Smooth muscle cell (in vitro differentiated cells): ENCODE data around the gene TNFRSF13B. TPM values are rescaled to one million over a fixed set of nuclear protein-coding genes. Genes with fewer than 3 reads are reported as not detected.
"Not testable (repeated sequence)": the region's sequence is repeated elsewhere in the genome, so short reads cannot be mapped to it uniquely, and the experiment has no call there.

ENCODE experiments used
- DNase-seq: peaks from one replicate; lab custom pipeline; 2025; ENCODE audit not compliant: unreplicated experiment; lab: John Stamatoyannopoulos, UW
- H2AFZ ChIP-seq: fragments of 200-600 bp; sonication (generic); 2 replicates; pipeline ENCODE4 v1.6.0; 2016; ENCODE audit warnings: antibody characterized with exemption, low read depth, mild to moderate bottlenecking
- H3F3A ChIP-seq: fragments of 200-600 bp; sonication (generic); 2 replicates; pipeline ENCODE4 v1.6.0; 2017; ENCODE audit warnings: antibody characterized with exemption, low read depth
- H3K27ac ChIP-seq: fragments of 200-600 bp; sonication (generic); 2 replicates; pipeline ENCODE4 v1.5.1; 2016; ENCODE audit warnings: low read depth, mild to moderate bottlenecking
- H3K27me3 ChIP-seq: fragments of 200-600 bp; sonication (generic); 2 replicates; pipeline ENCODE4 v1.6.1; 2016; ENCODE audit warnings: low read depth, mild to moderate bottlenecking
- H3K36me3 ChIP-seq: fragments of 200-600 bp; sonication (generic); 2 replicates; pipeline ENCODE4 v1.5.1; 2016; ENCODE audit warnings: low read depth
- H3K4me1 ChIP-seq: fragments of 200-600 bp; sonication (generic); 2 replicates; pipeline ENCODE4 v1.5.1; 2016; ENCODE audit warnings: low read depth
- H3K4me2 ChIP-seq: fragments of 200-600 bp; sonication (generic); 2 replicates; pipeline ENCODE4 v1.6.0; 2016; ENCODE audit warnings: mild to moderate bottlenecking
- H3K4me3 ChIP-seq: fragments of 200-600 bp; sonication (generic); 2 replicates; pipeline ENCODE4 v1.5.1; 2016; ENCODE audit warnings: mild to moderate bottlenecking
- H3K79me2 ChIP-seq: fragments of 200-600 bp; sonication (generic); 2 replicates; pipeline ENCODE4 v1.6.0; 2016; ENCODE audit warnings: low read depth, mild to moderate bottlenecking
- H3K9ac ChIP-seq: fragments of 200-600 bp; sonication (generic); 2 replicates; pipeline ENCODE4 v1.6.0; 2016; ENCODE audit warnings: low read depth
- H3K9me3 ChIP-seq: fragments of 200-600 bp; sonication (generic); replicated peaks from 2 replicates; pipeline ENCODE4 v1.5.1; 2016; ENCODE audit warnings: low read depth
- H4K20me1 ChIP-seq: fragments of 200-600 bp; sonication (generic); 2 replicates; pipeline ENCODE4 v1.6.0; 2016; ENCODE audit warnings: low read depth
- CTCF ChIP-seq: fragments of 200-600 bp; sonication (generic); IDR thresholded peaks from 2 replicates; pipeline ENCODE4 v1.5.1; 2017; ENCODE audit warnings: borderline replicate concordance, mild to moderate bottlenecking, antibody characterized with exemption; ENCODE audit not compliant: insufficient read depth, poor library complexity, severe bottlenecking
- WGBS: methylation state at CpG from one replicate; pipeline ENCODE4 v1.1.7; 2016; ENCODE audit warnings: low lambda C conversion rate; 5-methylcytosine and 5-hydroxymethylcytosine counted together
- polyA plus RNA-seq: library from polyadenylated mRNA; unstranded; fragments of >200 nt; fragmentation: Nextera tagmentation; extraction: Ambion mirVana; gene quantifications from 2 replicates; pipeline ENCODE4 v1.2.1, GENCODE V29; 2016
- total RNA-seq: library from RNA; depleted of rRNA; stranded (reverse); fragments of >200 nt; gene quantifications from 2 replicates; pipeline ENCODE4 v1.2.3, GENCODE V29; 2014

TNFRSF13B gene
- total and polyA plus RNA-seq, 2 experiments from 2014 or later: not detected

GRCh38 chr17:17018021-17018441 lies 46.1 kb upstream of the TNFRSF13B start:
- Histone ChIP-seq H3K36me3 (no peaks in the 10 kb centered on the region), H3K4me2 (no peak overlapping the region), H4K20me1 (no peaks in the 10 kb centered on the region), H2AFZ (no peak overlapping the region), H3K79me2 (no peaks in the 10 kb centered on the region), H3K9me3 (no peaks in the 10 kb centered on the region), H3K4me3 (no peak overlapping the region), H3K4me1 (peaks cover 14% of the 10 kb centered on the region), H3K9ac (no peak overlapping the region), H3F3A (peaks cover 6% of the 10 kb centered on the region), H3K27me3 (no peaks in the 10 kb centered on the region), H3K27ac (peak overlapping the region; percentile 66)
- no peak for DNase-seq
- TF ChIP-seq CTCF: no peak
- 91% methylated on average over 11 of the region's 11 CpGs for WGBS

- WGBS: 86% methylated on average over 8 of the region's 8 CpGs
- Histone ChIP-seq H4K20me1 (no peaks in the 10 kb centered on the region), H3F3A (peaks cover under 1% of the 10 kb centered on the region), H3K9me3 (no peaks in the 10 kb centered on the region), H3K79me2 (no peaks in the 10 kb centered on the region), H2AFZ (no peak overlapping the region), H3K4me2 (no peak overlapping the region), H3K36me3 (no peaks in the 10 kb centered on the region), H3K27me3 (no peaks in the 10 kb centered on the region), H3K4me3 (no peak overlapping the region), H3K27ac (peak overlapping the region; percentile 66), H3K4me1 (peaks cover 14% of the 10 kb centered on the region), H3K9ac (no peak overlapping the region)
- no peak for TF ChIP-seq CTCF
- DNase-seq: no peak
These were observed 45.6 kb upstream of the TNFRSF13B start for GRCh38 chr17:17017343-17018014.

GRCh38 chr17:17016199-17017197 lies 44.6 kb upstream of the TNFRSF13B start:
- H3K36me3 ChIP-seq, H3K9me3 ChIP-seq, H3K9ac ChIP-seq, H3K79me2 ChIP-seq, H2AFZ ChIP-seq, H3K4me2 ChIP-seq, H3K4me3 ChIP-seq, H3F3A ChIP-seq, DNase-seq, H3K27ac ChIP-seq, H3K4me1 ChIP-seq, H4K20me1 ChIP-seq, H3K27me3 ChIP-seq: not testable (repeated sequence)
- WGBS: 92% methylated on average over 8 of the region's 8 CpGs

DNA sequence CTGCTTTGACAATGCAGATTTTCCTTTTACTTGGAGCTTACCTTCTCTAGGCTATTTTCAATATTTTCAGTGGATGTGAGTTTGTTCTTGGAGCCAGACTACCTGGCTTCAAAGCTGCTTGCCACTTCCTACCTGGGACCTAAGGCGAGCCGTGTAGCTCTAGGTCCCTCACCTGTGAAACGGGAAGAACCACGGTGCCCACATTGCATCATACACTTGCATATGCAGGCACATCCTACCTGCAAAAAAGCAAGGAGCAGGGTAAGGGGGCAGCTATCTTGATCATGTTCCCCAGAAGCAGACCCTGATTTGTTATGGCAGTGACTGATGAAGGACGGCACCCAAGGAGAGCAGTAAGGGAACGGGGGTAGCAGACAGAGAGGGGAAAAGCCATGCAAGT lies 43.3 kb upstream of the TNFRSF13B start:
- Histone ChIP-seq H3K36me3 (no peaks in the 10 kb centered on the region), H3K79me2 (no peaks in the 10 kb centered on the region), H3K9me3 (no peaks in the 10 kb centered on the region), H3K9ac (no peak overlapping the region), H3K4me3 (no peak overlapping the region), H3K27ac (no peak overlapping the region), H2AFZ (no peak overlapping the region), H3K4me2 (no peak overlapping the region), H3F3A (no peaks in the 10 kb centered on the region), H3K4me1 (no peaks in the 10 kb centered on the region), H4K20me1 (no peaks in the 10 kb centered on the region), H3K27me3 (no peaks in the 10 kb centered on the region)
- WGBS: 89% methylated on average over 6 of the region's 6 CpGs
- no peak for TF ChIP-seq CTCF
- DNase-seq: no peak

- 77% methylated on average over 9 of the region's 9 CpGs for WGBS
- H3K27ac ChIP-seq, H3K27me3 ChIP-seq, H3K9ac ChIP-seq, H3K36me3 ChIP-seq, H3K9me3 ChIP-seq, H3K4me1 ChIP-seq, H3K79me2 ChIP-seq, H4K20me1 ChIP-seq, H3K4me2 ChIP-seq, H3K4me3 ChIP-seq, DNase-seq, H2AFZ ChIP-seq, H3F3A ChIP-seq: not testable (repeated sequence)
These were observed 42.8 kb upstream of the TNFRSF13B start for GRCh38 chr17:17014748-17015124.
